Measurements from ENCODE around the gene DPH5.
"Not testable (repeated sequence)": the region's sequence is repeated elsewhere in the genome, so short reads cannot be mapped to it uniquely, and the experiment has no call there.

- TF ChIP-seq CTCF, POLR2A (IDR thresholded peaks at IDR 0.05): not testable (repeated sequence)
Observed at GRCh38 chr1:100947816-100948215, 77.8 kb downstream of the DPH5 start.
